HG03025 (cell line): ENCODE measurements around the gene PLA2G6.
"Not testable (repeated sequence)": the region's sequence is repeated elsewhere in the genome, so short reads cannot be mapped to it uniquely, and the experiment has no call there.

ENCODE experiments used
- ATAC-seq: cut with Tn5 transposase; IDR thresholded peaks from one replicate; pipeline ENCODE4 v1.9.1; 2021; ENCODE audit warnings: mild to moderate bottlenecking, moderate library complexity; ENCODE audit not compliant: unreplicated experiment, low FRiP score

The PLA2G6 gene

DNA sequence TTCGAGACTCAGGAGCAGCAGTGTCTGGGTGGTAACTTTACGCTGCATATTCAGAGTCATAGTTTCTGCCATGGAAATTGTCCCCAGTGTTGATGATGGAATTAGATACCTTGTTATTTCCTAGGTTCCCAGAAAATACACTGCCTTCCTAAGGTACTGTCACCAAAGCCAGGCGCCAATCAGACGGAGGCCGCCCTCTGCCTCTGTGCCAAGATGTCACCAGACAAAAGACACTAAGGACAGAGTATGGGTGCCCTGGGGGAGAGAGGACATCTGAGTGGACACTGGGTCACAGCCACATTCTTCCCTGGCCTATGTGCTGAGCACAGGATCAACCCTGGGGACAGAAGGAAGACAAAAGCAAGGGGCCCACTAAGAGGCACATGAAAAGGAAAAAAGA lies 11.2 kb downstream of the PLA2G6 start:
- no peak for ATAC-seq

DNA sequence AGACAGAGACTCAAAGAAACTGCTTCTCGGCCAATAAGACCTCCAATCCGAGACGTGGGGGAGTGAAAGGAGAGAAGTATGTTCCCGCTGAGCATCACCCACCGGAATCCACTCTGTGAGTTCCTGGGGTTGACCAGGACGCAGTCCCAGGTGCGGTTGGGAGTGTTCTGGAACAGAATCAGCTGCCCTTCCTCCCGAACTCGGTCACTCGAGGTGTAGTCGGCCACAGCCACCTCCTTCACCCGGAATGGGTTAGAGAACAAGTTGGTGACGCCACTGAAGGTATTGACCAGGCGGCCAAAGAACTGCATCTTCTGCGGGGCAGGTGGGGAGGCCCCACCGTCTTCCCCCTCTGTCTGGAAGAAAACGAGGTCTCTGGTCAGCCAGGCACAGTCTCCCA lies 12.5 kb downstream of the PLA2G6 start:
- no peak for ATAC-seq

DNA sequence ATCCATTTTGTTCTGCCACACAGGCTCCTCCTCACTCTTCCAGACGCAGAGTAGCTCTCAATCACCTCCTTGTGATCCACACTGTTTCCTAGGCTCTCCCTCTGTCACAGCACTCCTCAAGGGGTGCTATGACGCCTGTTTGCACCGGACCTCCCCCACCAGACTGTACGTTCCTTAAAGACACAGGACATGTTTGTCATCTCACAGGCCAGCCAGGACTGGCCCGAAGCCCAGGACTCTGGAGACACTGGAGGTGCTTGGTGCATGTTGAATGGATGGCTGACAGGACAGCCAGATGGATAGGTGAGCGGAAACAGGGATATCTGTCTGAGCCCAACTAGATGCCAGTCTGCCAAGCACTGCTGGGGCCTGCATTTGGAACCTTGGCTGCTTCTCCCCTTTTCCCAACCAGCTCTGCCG lies 13.6 kb downstream of the PLA2G6 start:
- ATAC-seq: no peak

DNA sequence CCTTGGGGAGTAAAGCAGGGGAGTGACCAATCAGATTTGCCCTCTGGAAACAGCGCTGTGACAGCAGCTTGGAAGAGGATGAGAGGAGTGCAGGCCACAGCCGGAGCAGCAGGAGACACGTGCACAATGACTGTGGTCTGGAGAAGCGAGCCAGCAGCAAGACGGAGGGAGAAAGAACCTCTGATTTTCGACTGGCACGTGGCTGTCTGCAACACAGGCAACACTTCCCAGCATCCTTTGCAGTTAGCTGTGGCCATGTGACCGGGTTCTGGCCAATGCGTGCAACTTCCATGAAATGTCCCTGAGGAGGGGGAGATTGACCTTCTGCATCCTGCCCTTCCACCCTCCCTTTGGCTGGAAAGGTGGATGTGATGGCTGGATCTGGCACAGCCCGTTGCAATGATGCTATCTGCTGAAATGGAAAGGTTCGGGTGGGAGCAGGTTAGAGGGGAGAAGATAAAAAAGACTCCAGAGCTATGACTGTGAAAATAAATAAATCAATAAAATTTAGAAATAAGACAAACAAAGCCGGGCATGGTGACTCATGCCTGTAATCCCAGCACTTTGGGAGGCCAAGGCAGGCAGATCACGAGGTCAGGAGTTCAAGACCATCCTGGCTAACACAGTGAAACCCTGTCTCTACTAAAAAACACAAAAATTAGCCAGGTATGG lies 15.6 kb downstream of the PLA2G6 start:
- ATAC-seq: no peak

DNA sequence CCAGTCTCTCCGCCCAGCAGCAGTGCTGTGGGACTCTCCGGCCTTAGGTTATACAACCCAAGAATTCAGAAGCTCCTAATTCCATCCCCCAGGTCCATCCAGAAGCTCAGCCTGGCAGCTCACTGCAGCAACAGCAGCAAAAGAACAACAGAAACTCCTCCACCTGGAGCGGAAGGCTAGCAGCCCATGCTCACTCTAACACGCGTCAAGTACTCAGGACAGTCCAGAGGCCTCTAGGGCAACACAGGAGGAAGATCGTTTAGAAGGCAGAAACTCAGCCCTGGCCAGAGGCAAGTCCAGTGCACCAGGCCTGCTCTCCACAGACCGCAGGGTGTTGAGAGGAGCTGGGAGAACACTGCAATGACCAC lies 17.1 kb downstream of the PLA2G6 start:
- no peak for ATAC-seq

DNA sequence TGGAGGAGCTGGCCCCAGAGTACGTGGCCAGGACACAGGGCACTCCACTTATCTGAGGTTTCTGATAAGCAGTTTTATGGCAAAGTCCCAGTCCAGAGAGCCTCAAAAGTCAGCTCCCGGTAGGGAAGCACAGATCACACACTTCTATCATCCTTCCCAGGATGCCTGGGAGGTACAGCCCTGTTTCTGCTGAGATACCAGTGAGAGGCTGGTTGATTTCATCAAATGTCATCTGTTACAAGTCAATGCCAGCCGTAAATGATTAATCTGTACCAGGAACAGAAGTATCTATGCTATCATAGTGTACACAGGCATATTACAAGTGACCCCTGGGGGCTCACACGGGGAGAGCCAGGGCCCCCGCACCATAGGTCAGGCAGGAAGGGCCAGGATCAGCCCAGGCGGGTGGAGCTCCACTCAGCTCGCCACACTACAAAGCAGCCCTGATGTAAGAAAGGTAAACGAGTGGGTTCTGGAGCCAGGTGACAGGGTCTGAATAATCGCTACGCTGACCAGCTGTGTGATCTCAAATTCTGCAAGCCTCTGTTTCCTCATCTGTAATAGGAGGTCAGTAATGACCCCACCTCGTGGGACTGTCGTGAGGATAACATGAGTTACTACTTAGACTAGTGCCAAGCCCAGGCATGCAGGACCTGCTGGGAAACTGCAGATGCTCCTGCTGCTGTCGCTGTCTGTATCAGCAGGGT lies 17.6 kb downstream of the PLA2G6 start:
- no peak for ATAC-seq

DNA sequence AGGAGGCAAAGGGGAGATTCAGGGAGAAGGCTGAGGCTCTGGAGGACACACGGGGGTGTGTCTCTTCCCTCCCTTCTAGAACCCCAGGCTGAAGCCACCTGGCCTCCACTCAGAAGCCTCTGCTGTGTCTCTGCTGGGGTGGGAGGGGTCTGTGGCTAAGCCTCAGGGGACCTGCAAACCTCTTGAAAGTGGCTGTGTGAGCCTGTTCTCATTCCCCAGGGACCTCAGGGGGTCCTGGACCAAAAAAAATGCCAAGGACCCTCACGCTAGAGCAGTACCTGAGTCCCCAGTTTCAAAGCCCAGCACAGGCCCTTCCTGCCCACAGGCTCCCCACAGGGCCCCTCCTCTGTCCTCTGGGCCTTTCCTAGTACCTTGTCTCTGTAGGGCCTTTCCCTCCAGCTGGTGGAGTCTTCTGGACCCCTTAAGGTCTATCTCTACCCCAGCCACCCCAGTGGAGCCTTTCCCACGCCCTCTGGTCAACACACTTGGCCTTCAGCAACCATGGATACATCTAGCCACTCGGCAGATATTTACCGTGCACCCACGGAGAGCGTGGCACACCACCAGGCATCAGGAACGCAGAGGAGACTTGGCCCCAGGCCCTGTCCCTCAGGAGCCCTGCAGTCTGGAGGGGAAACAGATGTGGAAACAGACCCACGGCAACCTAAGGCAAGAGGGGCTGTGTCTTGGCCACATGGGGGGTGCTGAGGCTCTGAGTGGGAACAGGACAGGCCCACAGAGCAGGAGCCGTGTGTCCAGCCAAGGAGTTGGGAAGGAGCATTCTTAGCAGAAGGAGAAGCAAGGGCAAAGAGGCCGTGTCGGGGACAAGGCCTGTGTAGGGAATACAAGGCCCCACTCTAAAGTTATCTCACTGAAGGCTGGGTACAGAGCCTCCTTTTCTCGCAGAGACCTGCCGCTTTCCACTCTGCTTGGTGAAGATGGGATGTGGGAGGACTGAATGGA lies 18.5 kb downstream of the PLA2G6 start:
- no peak for ATAC-seq

DNA sequence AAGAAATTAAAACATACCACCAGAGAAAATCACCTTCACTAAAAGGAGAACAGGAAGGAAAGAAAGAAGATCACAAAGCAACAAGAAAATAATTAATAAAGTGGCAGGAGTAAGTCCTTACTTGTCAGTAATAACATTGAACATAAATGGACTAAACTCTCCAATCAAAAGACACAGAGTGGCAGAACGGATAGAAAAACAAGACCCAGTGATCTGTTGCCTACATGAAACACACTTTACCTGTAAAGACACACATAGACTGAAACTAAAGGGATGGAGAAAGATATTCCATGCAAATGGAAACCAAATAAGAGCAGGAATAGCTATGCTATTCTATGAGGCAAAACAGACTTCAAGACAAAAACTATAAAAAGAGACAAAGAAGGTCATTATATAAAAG lies 25.9 kb downstream of the PLA2G6 start:
- no peak for ATAC-seq

DNA sequence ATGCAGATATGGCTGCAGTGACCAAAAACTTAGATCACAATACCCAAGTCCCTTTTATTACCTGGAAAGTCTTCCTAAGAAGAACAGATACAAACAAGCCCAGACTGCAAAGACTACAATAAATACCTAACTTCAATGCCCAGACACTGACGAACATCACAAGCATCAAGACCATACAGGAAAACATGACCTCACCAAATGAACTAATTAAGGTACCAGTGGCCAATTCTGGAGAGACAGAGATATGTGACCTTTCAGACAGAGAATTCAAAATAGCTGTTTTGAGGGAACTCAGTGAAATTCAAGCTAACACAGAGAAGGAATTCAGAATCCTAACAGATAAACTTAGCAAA lies 27.1 kb downstream of the PLA2G6 start:
- not testable (repeated sequence) for ATAC-seq

DNA sequence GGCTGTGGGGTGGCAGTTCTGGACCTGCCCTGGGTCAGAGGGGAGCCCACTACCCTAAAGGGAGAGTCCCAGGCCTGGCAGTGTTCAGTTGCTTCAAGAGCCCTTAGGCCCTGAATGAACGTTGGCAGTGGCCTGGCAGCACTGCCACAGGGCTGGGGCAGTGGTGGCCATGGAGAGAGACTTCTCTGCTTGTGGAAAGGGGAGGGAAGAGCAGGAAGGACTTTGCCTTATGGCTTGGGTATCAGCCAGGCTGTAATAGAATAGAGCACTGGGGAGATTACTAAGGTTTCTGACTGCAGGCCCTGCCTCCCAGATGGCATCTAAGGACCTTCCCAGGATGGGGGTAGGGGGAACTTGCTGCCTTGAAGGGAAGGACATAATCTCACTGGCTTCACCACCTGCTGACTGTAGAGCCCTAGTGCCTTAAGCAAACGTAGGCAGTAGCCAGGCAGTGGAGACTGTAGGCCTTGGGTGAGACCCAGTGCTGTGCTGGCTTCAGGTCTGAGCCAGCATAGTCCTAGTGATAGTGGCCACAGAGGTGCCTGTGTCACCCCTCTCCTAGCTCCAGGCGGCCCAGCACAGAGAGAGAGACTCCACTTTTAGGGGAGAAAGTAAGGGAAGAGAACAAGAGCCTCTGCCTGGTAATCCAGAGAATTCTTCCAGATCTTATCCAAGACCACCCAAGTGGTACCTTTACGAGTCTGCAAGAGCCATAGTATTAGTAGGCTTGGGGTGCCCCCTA lies 27.6 kb downstream of the PLA2G6 start:
- ATAC-seq: no peak

DNA sequence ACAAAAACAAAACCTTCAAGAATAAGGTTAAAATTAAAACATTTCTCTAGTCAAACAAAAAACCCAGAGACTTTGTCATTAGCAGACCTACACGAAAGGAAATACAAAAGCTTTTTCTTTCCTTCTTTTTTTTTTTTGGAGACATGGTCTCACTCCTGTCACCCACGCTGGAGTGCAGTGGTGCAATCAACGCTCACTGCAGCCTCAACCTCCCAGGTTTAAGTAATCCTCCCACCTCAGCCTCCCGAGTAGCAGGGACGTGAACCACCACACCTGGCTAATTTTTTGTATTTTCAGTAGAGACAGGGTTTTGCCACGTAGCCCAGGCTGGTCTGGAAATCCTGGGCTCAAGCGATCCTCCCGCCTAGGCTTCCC lies 30.5 kb downstream of the PLA2G6 start:
- no peak for ATAC-seq

DNA sequence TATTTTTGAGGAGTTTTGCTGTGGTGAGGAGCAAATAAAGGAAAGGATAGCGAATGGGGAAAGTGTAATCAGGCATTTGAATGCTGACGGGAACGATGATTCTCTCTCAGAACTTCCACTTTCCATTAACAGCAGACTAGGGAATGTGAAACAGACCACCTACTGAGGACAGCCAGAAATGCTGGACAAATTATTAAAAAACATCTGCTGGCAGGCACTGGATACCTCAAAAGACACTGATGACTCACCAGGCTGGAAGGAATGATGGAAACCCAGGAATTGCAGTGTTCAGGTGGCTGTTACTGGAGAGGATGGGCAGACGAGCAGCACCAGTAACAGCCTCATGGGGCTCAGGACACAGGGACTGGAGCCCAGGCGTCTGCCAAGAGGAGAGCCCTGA lies 33.4 kb downstream of the PLA2G6 start:
- no peak for ATAC-seq

DNA sequence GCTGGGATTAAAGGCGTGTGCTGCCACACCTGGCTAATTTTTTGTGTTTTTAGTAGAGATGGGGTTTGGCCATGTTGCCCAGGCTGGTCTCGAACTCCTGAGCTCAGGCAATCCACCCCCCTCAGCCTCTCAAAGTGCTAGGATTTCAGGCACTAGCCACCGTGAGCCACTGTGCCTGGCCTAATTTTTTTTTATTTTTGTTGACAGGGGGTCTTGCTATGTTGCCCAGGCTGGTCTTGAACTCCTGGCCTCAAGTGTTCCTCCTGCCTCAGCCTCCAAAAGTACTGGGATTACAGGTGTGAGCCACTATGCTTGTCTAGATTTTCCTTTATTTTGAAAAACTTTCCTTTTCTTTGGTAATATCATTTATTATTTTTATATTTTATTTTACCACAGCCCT lies 35.5 kb downstream of the PLA2G6 start:
- ATAC-seq: not testable (repeated sequence)

DNA sequence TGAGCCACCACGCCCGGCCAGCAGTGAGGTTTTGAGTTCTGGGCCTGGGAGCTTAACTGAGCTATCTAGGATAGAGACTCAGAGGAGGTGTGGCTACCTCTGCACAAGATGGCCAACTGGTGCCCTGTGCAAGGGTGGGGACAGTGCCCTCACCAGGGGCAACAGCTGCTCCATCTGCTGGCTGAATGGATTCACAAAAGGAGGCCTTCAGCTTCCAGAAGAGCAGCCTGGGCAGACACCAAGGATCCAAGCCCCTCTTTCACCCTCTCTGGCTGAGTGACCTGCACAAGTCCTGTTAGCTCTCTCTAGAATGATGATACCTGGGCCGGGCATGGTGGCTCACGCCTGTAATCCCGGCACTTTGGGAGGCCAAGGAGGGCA lies 37.6 kb downstream of the PLA2G6 start:
- ATAC-seq: no peak

DNA sequence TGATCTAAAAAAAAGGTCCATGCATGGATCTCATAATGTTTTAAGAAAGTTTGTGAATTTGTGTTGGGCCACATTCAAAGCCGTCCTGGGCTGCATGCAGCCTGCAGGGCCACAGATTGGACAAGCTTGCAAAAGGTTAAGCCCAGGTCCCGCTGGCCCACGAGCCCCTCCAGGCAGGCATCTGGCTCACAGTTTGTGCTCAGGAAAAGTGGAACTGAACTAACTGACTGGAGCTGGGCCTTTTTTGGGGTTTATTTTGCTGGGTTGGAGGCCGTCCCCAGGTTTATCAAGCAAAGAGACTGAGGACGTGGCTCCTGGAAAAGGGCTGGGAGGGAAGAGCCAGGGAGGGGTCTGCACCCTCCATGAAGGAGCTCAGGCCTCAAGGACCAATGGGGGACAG lies 39.0 kb downstream of the PLA2G6 start:
- ATAC-seq: no peak

DNA sequence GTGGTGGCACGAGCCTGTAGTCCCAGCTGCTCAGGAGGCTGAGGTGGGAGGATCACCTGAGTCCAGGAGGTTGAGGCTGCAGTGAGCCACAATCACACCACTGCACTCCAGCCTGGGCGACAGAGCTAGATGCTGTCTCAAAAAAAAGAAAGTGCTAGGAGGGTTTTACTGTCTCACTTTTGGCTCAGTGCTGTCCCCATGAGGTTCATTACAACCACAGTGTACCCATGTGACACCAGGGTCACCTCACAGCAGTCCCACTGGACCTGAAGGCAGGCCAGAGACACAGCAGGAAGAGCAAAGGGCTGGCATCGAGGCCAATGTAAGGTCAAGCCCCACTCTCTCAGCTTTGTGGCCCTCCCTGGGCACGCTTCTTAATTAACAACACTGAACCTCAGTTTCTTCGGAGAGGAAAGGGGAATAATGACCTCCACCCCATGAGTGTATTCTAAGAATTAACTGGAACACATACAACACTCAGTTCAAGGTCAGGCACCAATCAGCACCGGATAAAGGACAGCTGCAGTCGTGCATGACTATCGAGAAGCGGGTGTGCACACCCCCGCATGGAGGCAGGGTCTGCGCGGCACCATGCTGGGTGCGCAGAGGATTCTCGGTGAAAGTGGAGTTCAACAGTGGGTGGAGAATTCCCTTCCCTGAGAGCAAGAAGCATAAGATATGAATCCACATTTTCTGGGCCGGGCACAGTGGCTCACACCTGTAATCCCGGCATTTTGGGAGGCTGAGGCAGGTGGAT lies 40.2 kb downstream of the PLA2G6 start:
- ATAC-seq: no peak

DNA sequence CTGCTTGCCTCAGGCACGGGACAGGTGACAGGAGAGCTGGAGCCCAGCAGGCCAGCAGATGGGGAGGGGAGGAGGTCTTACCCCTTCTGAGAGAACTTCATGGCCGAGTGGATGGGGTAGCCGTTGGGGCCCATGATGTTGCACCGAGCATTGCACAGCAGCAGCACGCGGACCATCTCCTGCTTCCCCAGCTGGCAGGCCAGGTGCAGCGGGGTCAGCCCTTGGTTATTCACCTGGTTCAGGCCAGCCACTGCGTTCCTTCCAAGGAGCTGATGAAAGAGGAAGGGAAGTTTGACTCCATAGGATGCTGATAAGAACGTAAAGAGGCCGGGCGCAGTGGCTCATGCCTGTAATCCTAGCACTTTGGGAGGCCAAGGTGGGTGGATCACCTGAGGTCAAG lies 41.7 kb downstream of the PLA2G6 start:
- ATAC-seq: no peak

DNA sequence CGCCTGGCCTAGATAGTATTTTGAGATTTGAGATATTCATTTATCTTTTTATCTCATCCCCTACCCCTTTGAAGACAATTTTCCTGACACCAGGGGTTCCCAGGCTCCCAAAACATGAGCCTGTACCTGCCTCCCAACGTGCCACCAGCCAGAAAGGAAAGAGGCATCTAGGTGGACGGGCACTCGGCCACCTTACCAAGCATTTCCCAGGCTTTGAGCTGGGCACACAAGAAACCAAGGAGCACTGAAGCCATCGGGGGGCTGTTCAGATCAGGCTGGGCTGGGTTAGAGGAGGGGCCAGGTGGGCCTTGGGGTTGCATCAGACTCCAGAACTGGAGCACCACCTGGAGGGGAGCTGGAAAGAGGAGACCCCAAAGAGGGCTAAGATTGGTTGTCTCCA lies 42.7 kb downstream of the PLA2G6 start:
- no peak for ATAC-seq

DNA sequence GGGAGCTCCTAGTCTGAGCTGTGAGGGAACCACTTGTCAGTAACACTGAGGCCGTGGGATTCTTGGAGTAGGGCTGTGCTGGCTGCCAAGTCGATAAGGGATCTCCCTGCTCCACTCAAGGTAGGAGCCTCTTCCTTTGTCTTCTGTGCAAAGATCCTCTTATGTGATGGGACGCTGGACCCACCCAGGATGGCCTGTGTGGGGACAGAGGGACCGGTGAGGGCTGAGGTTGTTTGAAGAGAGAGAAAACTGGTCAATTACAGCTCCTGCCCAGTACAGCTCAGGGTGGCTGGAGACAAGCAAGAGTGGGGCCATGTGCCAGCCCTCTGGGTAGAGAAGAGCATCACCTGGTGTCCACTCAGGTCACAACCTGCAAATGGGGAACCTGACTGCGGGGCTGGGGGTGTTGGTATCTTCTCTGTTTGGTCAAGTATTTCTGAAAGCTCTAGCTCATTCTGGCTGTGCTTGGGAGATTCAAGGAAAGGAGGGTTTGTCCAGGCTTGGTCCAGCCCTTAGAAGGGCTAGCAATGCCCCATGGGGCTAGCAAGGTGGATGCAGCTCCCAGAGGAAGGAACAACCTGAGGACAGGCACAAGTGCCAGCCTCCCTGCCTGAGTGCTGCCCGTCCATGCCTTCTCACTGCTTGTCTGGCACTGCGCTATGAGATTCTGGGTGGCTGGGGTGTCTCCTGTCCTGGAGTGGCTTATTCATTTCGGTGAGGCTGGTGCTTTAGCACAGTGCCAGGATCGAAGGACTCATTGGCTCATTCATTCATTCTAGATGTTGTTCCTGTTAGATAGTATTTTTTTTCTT lies 43.5 kb downstream of the PLA2G6 start:
- ATAC-seq: no peak
